Transverse colon (tissue), 4 donors: ENCODE measurements around the gene TRIP12.

Experiments
- EP300 ChIP-seq: sonication (generic); formaldehyde crosslinking; IDR thresholded peaks from one replicate; pipeline ENCODE4 v1.6.1; 2017; ENCODE audit warnings: antibody characterized with exemption, low read depth
- POLR2A ChIP-seq: fragments of 450-650 bp; IDR thresholded peaks from one replicate; pipeline ENCODE4 v1.6.1; 2016; ENCODE audit warnings: antibody characterized with exemption, mild to moderate bottlenecking, moderate library complexity
- POLR2AphosphoS5 ChIP-seq, 3 donors: sonication (generic); formaldehyde crosslinking; IDR thresholded peaks; one replicate each; pipeline ENCODE4 v1.6.1; 2016; ENCODE audit warnings: antibody characterized with exemption in 3 of 3
- TF ChIP-seq, protein P1 (sequence below), 5 experiments: fragments of 200-600 bp in 3 of 5; fragments of 450-650 bp in 2 of 5; sonication (generic) in 3 of 5; IDR thresholded peaks; 1 replicate in 2 of 5; 2 replicates in 3 of 5; pipeline ENCODE4 v1.5.1; 2016 to 2017; ENCODE audit warnings: antibody characterized with exemption in 5 of 5, inconsistent platforms in 3 of 5, mild to moderate bottlenecking in 2 of 5, moderate library complexity in 1 of 5

DNA sequence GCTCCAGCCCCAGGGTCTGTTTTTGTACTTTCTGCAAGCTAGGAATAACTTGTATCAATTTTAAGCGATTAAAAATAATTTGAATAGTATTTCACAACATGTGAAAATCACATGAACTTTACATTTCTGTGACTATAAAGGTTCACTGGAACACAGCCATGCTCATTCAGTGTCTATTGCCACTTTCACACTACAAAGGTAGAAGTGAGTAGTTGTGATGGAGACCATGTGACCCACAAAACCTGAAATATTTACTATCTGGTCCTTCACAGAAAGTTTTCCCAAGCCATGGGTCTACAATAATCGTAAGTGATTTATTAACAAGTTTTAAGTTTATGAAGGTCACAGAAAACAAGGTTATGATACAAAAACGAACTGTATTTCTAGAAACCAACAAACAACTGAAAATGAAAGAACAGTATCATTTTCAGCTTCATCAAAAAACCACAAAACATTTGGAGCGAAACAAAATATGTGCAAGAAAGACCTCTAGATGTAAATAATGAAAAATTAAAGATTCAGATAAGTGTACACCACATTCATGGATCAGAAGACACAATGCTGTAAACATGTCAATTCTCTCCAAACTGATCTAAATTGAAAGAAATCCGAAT is 138.6 kb downstream of the TRIP12 start:
- TF ChIP-seq POLR2AphosphoS5 (IDR thresholded peaks at IDR 0.05) (no peak), POLR2A (no peak), EP300 (no peak)
- TF ChIP-seq, protein P1, sequence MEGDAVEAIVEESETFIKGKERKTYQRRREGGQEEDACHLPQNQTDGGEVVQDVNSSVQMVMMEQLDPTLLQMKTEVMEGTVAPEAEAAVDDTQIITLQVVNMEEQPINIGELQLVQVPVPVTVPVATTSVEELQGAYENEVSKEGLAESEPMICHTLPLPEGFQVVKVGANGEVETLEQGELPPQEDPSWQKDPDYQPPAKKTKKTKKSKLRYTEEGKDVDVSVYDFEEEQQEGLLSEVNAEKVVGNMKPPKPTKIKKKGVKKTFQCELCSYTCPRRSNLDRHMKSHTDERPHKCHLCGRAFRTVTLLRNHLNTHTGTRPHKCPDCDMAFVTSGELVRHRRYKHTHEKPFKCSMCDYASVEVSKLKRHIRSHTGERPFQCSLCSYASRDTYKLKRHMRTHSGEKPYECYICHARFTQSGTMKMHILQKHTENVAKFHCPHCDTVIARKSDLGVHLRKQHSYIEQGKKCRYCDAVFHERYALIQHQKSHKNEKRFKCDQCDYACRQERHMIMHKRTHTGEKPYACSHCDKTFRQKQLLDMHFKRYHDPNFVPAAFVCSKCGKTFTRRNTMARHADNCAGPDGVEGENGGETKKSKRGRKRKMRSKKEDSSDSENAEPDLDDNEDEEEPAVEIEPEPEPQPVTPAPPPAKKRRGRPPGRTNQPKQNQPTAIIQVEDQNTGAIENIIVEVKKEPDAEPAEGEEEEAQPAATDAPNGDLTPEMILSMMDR (IDR thresholded peaks at IDR 0.05), result no peak
